ENCODE measurements around the gene WASF3. TPM values are rescaled to one million over a fixed set of nuclear protein-coding genes. Genes with fewer than 3 reads are reported as not detected.

WASF3 gene
- total RNA-seq, 1 donor from 2014 or later = 106 TPM

DNA sequence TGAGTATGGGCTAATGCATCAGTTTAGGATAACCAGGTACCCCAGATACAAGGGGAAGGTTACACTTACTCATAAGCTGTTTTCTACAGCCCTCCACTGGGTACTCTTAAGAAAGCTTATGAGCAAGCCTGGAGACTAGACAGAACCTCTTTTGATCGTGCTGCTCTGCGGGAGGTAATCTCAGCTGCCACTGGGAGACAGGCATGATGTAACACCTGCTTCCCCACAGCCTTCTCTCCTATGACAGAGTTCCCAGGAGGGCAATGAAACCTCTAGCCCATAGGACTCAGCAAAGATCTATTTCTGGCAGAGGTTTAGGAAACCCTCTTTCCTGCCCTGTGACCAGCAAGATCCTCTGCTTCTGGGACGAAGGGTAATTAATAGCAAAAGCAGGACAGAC, 65.6 kb downstream of the WASF3 start:
- peaks cover 45% of the 10 kb centered on the region for H3K9me3 Mint-ChIP-seq
- no peak overlapping the region for H3K4me3 Mint-ChIP-seq
- H3K4me1 Mint-ChIP-seq = no peaks in the 10 kb centered on the region
- peaks cover 8% of the 10 kb centered on the region for H3K27me3 Mint-ChIP-seq (ENCODE audit: insufficient read depth, low read depth)
- Histone ChIP-seq H3K79me2 (ENCODE audit: low read depth) (peaks cover 82% of the 10 kb centered on the region), H3K4me3 (no peak overlapping the region), H3K27me3 (no peaks in the 10 kb centered on the region), H3F3A (ENCODE audit: low read depth) (no peaks in the 10 kb centered on the region), H3K27ac (no peak overlapping the region), H3K36me3 (peaks cover 23% of the 10 kb centered on the region), H2AFZ (replicated peaks) (no peak overlapping the region), H3K9ac (no peak overlapping the region), H4K20me1 (ENCODE audit: low read depth) (peaks cover 21% of the 10 kb centered on the region), H3K4me2 (no peak overlapping the region), H3K9me3 (ENCODE audit: low read depth) (no peaks in the 10 kb centered on the region), H3K4me1 (peaks cover 8% of the 10 kb centered on the region)
- no peak for TF ChIP-seq EZH2phosphoT487 (IDR thresholded peaks at IDR 0.05)
- no peak for DNase-seq (ENCODE audit: low spot score)
- no peak overlapping the region for H3K27ac Mint-ChIP-seq
- H3K36me3 Mint-ChIP-seq = peaks cover 85% of the 10 kb centered on the region

DNA sequence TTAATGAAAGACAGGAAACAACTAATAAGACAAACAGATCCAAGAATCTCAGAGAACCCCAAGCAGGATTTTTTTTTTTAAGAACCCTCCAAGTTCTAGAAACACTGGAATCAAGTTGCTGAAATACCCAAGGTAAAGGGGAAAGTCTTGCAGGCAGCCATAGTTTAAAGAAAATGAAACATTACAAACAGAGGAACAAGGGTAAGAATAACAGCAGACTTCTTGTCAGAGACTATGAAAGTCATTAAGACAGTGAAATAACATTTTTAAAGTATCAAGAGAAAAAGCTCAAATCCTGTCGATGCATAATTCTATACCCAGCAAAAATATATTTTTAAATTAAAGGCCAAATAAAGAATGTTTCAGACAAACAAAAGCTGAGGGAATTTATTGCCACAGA, 67.1 kb downstream of the WASF3 start:
- Mint-ChIP-seq H3K4me1 (no peaks in the 10 kb centered on the region), H3K27me3 (ENCODE audit: insufficient read depth, low read depth) (peaks cover 9% of the 10 kb centered on the region), H3K27ac (no peak overlapping the region), H3K36me3 (peaks cover 88% of the 10 kb centered on the region), H3K9me3 (peaks cover 53% of the 10 kb centered on the region), H3K4me3 (no peak overlapping the region)
- H3K4me3 ChIP-seq = no peak overlapping the region
- H3K27me3 ChIP-seq = no peaks in the 10 kb centered on the region
- H4K20me1 ChIP-seq (ENCODE audit: low read depth) = peaks cover 17% of the 10 kb centered on the region
- H3K36me3 ChIP-seq = peaks cover 23% of the 10 kb centered on the region
- no peak for DNase-seq (ENCODE audit: low spot score)
- no peaks in the 10 kb centered on the region for H3K9me3 ChIP-seq (ENCODE audit: low read depth)
- no peak overlapping the region for H2AFZ ChIP-seq (replicated peaks)
- H3K9ac ChIP-seq = no peak overlapping the region
- H3K27ac ChIP-seq = no peak overlapping the region
- H3K4me1 ChIP-seq = peaks cover 2% of the 10 kb centered on the region
- no peak overlapping the region for H3K4me2 ChIP-seq
- H3K79me2 ChIP-seq (ENCODE audit: low read depth) = peaks cover 82% of the 10 kb centered on the region
- no peaks in the 10 kb centered on the region for H3F3A ChIP-seq (ENCODE audit: low read depth)
- TF ChIP-seq, protein P1, sequence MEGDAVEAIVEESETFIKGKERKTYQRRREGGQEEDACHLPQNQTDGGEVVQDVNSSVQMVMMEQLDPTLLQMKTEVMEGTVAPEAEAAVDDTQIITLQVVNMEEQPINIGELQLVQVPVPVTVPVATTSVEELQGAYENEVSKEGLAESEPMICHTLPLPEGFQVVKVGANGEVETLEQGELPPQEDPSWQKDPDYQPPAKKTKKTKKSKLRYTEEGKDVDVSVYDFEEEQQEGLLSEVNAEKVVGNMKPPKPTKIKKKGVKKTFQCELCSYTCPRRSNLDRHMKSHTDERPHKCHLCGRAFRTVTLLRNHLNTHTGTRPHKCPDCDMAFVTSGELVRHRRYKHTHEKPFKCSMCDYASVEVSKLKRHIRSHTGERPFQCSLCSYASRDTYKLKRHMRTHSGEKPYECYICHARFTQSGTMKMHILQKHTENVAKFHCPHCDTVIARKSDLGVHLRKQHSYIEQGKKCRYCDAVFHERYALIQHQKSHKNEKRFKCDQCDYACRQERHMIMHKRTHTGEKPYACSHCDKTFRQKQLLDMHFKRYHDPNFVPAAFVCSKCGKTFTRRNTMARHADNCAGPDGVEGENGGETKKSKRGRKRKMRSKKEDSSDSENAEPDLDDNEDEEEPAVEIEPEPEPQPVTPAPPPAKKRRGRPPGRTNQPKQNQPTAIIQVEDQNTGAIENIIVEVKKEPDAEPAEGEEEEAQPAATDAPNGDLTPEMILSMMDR (IDR thresholded peaks at IDR 0.05) = no peak
- TF ChIP-seq EZH2 (IDR thresholded peaks at IDR 0.05) (no peak), EZH2phosphoT487 (IDR thresholded peaks at IDR 0.05) (no peak)

DNA sequence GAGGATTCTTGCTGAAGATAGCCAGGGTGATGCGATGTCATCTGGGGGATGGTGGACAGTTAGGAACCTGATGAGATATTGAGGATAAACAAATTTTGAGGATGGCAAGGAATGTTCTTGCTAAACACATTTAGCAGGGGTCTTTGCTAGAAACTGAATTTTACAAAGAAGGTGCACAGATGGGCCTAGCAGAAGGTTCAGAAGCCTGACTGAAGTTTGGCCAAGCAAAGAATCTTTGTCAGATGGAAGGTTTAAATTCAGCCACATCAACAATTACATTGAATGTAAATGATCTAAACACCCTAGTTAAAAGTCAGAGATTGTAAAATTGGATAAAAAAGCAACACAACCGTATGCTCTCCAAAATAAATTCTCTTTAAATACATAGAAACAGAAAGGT, 68.8 kb downstream of the WASF3 start:
- peaks cover 67% of the 10 kb centered on the region for H3K9me3 Mint-ChIP-seq
- Histone ChIP-seq H3K27me3 (no peaks in the 10 kb centered on the region), H3K4me3 (no peak overlapping the region), H3K4me1 (no peaks in the 10 kb centered on the region), H3F3A (ENCODE audit: low read depth) (no peaks in the 10 kb centered on the region), H4K20me1 (ENCODE audit: low read depth) (peaks cover 12% of the 10 kb centered on the region), H3K9ac (no peak overlapping the region), H3K9me3 (ENCODE audit: low read depth) (no peaks in the 10 kb centered on the region), H3K4me2 (no peak overlapping the region), H3K79me2 (ENCODE audit: low read depth) (peaks cover 84% of the 10 kb centered on the region), H3K36me3 (peaks cover 19% of the 10 kb centered on the region), H2AFZ (replicated peaks) (no peak overlapping the region), H3K27ac (no peak overlapping the region)
- H3K4me3 Mint-ChIP-seq = no peak overlapping the region
- H3K4me1 Mint-ChIP-seq = no peaks in the 10 kb centered on the region
- no peak overlapping the region for H3K27ac Mint-ChIP-seq
- TF ChIP-seq EZH2phosphoT487 (IDR thresholded peaks at IDR 0.05) (no peak), EZH2 (IDR thresholded peaks at IDR 0.05) (no peak)
- TF ChIP-seq, protein P1 (IDR thresholded peaks at IDR 0.05) = no peak
- H3K27me3 Mint-ChIP-seq (ENCODE audit: insufficient read depth, low read depth) = peaks cover 5% of the 10 kb centered on the region
- H3K36me3 Mint-ChIP-seq = peaks cover 82% of the 10 kb centered on the region
- no peak for DNase-seq (ENCODE audit: low spot score)

DNA sequence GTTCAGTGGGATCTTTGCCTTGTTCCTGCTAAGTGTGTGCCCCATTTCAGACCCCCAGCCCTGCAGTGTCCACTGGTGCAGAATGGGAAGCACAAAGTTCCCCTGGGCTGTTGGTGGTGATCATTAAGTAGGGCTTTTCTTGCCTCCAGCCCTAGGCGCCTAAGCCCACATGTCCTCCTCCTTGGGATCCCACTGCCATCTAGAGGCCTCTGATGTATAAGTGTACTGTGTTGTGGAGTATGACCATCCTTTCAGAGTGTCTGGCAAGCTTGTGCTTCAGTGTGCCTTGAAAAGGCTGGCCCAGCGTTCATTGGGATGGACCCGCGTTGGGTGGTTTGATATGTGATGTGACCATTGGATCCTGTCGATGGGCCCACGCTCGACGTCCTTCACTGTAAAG, 71.2 kb downstream of the WASF3 start:
- Histone ChIP-seq H3K9ac (no peak overlapping the region), H3K4me3 (no peak overlapping the region), H4K20me1 (ENCODE audit: low read depth) (peaks cover 12% of the 10 kb centered on the region), H3K4me1 (no peaks in the 10 kb centered on the region), H3K9me3 (ENCODE audit: low read depth) (no peaks in the 10 kb centered on the region), H3K79me2 (ENCODE audit: low read depth) (peaks cover 95% of the 10 kb centered on the region), H2AFZ (replicated peaks) (no peak overlapping the region), H3K4me2 (no peak overlapping the region), H3K27me3 (no peaks in the 10 kb centered on the region), H3K36me3 (peaks cover 14% of the 10 kb centered on the region), H3K27ac (no peak overlapping the region), H3F3A (ENCODE audit: low read depth) (no peaks in the 10 kb centered on the region)
- Mint-ChIP-seq H3K36me3 (peaks cover 78% of the 10 kb centered on the region), H3K9me3 (peaks cover 69% of the 10 kb centered on the region), H3K27me3 (ENCODE audit: insufficient read depth, low read depth) (peaks cover 5% of the 10 kb centered on the region), H3K4me1 (no peaks in the 10 kb centered on the region), H3K4me3 (no peak overlapping the region), H3K27ac (no peak overlapping the region)
- TF ChIP-seq, protein P1 (IDR thresholded peaks at IDR 0.05) = peak; percentile 36
- no peak for TF ChIP-seq EZH2 (IDR thresholded peaks at IDR 0.05)
- peak; percentile 41 for DNase-seq (ENCODE audit: low spot score)
